Fibroblast of peridontal ligament (primary cell): Measurements from ENCODE around the gene GRB7.
A peak's percentile ranks its signal among the peaks of the same experiment; 100 is the strongest.
"Not testable (repeated sequence)": the region's sequence is repeated elsewhere in the genome, so short reads cannot be mapped to it uniquely, and the experiment has no call there.

Experiments
- DNase-seq: peaks from one replicate; pipeline ENCODE4 v3.0.0-alpha.2; 2010; ENCODE audit errors: extremely low read depth

The GRB7 gene

GRCh38 chr17:39737760-39738567 is at the start of gene GRB7:
TSS of gene GRB7 (plus strand) at chr17:39737938. CDS start at chr17:39742302, 4,364 bp downstream.
- DNase-seq = no peak

DNA sequence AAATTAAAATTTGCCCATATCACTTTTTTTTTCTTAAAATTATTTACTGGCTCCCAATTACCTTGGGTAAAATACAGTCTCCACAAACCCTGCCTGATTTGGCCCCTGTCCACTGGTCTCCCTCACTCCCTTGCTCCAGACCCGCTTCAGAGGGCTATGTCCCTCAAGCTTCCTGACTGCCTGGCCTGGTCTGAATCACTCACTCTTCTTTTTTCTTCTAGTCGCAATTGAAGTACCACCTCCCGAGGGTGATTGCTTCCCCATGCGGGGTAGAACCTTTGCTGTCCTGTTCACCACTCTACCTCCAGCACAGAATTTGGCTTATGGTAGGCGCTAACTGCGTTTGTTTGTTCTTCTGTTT is 49.3 kb upstream of the GRB7 start:
- DNase-seq = peak; percentile 12

DNA sequence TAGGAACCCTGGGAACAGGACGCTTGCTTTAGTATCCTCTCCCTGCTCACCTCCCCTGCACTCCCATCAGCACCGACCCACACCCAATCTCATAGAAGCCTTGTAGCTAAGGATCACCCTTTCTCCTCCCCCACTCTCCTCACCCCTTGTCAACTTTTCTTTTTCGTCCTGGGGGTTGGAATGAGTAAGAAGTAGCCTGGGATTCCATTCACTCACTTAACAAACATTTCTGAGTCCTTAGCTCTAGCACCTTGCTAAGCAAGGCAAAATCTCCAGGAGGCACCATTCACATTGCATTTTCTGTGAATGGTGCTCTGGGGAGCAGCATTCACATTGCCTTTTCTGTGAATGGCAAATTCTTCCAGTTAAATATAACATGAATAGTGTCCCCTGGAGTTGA is 48.8 kb upstream of the GRB7 start:
- DNase-seq = no peak

- DNase-seq = no peak
Measured at GRCh38 chr17:39694593-39694992, 43.1 kb upstream of the GRB7 start.

- no peak for DNase-seq
Measured at GRCh38 chr17:39695089-39695474, 42.7 kb upstream of the GRB7 start.

- DNase-seq = no peak
Measured at GRCh38 chr17:39696731-39697130, 41.0 kb upstream of the GRB7 start.

- no peak for DNase-seq
Measured at GRCh38 chr17:39697961-39698360, 39.8 kb upstream of the GRB7 start.

- DNase-seq = not testable (repeated sequence)
Measured at GRCh38 chr17:39699157-39699817, 38.5 kb upstream of the GRB7 start.

- DNase-seq = peak; percentile 73
Measured at GRCh38 chr17:39699818-39700147, 38.0 kb upstream of the GRB7 start, which contains the start of gene ERBB2. TSS of gene ERBB2 (plus strand) at chr17:39700064. CDS start at chr17:39700239, 175 bp downstream.

DNA sequence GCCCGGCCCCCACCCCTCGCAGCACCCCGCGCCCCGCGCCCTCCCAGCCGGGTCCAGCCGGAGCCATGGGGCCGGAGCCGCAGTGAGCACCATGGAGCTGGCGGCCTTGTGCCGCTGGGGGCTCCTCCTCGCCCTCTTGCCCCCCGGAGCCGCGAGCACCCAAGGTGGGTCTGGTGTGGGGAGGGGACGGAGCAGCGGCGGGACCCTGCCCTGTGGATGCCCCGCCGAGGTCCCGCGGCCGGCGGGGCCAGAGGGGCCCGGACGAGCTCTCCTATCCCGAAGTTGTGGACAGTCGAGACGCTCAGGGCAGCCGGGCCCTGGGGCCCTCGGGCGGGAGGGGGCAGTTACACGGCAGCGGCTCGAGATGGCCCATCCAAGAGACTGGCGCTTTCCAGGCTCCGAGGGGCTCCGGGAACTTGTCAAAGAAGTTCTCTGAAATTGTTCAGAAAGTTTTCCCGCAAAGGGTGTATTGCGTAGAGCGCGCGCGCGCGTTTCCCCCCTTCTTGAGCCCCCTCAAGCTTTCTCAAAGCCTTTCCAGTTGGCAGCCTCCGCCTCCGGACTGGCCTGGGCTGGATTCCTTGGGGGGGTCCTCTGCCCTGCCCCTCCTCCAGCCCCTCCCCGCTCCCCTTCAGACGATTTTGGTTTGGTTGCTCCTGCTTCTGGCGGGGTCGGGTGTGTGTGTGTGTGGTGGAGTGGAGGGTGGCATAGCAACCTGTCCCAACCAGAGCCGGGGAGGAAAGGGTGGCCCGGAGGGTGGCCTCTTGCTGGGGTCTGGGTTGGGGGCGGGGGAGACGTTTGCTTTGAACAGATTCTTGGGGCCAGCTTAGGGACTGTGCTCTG is 37.4 kb upstream of the GRB7 start:
- DNase-seq = peak; percentile 25

- DNase-seq = no peak
Measured at GRCh38 chr17:39701012-39701783, 36.5 kb upstream of the GRB7 start.

GRCh38 chr17:39701784-39702422 is 35.8 kb upstream of the GRB7 start:
- no peak for DNase-seq

DNA sequence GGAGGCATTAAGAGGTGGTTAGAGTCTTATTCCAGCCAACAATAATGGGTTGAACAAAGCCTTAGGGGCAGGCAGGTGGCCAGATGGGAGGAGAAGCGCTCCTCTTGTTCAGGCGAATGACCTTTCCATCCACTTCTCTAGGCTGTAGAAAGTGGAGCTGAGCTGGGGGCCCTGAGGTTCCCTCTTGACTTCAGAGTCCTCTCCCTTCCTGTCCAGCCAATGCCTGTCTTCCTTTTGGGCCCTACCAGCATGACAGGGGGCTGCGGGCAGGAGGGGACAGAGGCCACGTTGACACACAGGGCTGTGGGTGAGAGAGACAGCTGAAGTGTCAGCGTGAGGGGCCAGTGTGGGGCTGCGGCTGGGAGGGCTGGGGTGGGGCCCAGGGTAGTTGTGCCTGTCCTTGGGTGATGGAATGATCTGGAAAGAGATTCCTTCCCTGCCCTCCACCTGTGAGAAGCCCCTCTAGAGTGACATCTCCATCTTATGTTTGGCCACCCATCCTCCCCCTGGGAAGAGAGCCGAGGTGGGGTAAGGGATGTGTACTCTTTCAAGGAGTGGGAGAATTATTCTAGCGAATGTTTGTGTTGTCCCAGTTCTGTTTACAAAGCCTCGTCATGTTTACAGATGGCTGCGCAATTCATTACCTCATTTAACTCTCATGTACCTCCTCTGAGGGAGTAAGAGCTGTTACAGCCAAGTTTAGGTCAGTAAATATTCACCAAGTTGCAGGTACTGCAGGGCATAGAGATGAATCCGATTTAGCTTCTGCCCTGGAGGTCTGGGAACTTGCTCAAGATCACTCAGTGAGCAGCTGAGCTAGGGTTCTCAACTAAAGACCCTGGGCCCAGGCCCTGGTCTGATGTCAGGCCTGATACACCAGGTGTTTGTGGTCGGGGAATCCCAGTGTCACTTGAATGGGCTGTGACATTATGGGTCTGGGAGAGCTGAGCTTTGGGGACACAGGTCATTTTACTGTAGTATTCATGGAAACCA is 34.5 kb upstream of the GRB7 start:
- no peak for DNase-seq

DNA sequence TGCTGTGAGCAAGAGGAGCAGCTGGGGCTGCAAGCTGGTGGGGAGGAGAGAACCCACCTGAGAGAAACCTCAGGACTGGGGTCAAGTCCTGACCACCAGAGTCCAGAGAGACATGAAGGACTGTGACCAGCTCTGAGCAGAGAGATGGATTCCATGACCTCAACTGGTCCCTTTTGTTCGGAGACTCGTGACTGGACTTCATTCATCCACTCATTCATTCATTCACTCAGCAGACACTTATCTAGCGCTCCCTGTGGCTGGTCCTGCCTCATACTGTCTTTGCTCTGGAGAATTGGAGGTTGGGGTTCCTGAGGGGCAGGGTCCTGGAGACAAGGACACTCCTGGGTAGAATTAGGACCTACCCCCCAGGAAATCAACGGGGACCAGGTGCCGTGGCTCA is 33.8 kb upstream of the GRB7 start:
- no peak for DNase-seq

DNA sequence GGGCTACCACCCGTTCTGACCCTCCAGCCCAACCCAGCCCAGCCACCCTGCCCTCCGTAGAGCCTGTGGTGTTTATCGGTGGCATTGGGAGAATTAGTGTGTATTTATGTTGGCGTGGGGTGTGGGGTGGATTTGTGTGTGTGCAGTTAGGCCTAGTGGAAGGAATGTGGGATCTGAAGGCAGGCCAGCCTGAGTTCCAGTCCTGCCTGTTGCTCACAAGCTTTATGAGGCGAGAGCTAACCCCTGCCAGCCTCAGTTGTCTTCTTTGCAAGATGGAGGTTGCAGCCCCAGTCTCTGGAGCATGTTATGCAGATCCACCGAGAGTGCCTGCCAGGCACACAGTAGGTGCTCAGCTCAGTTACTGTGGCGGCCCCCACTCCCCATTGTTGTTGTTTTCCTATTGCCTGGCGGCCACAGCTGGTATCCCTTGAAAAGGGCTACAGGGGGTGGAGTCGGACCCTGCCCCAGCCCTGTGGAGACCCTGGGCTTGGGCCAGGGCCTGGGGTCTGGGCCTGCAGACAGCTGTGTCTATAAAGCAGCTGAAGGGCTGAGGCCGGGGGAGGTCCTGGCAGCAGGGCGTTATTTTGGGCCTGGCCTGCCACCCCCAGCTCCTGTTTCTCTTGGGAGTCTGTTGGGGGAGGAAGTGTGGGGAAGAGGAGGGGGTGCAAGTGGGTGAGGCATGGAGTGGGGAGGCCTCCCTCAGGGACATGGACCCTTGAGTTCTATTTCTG is 32.8 kb upstream of the GRB7 start:
- DNase-seq = peak; percentile 53

GRCh38 chr17:39705786-39706348 is 31.9 kb upstream of the GRB7 start:
- DNase-seq = no peak

DNA sequence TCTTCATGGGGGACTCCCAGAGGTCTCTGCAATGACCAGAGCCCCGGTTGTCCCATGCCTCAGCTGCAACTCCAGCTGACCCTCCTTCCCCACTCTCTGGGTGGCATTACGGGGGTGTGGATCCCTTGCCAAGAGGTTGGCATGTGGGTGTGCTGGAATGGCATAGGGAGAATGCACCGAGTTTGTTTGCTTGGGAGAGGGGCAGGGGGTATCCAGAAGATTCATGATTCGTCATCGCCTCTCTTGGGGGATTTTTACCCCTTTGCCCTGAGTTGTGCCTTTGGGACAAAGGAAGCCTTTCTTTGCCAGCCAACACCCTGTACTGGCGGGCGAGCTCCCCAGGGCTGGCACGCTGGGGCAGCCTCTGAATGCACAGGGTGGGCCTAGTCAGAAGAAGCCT is 31.4 kb upstream of the GRB7 start:
- no peak for DNase-seq

DNA sequence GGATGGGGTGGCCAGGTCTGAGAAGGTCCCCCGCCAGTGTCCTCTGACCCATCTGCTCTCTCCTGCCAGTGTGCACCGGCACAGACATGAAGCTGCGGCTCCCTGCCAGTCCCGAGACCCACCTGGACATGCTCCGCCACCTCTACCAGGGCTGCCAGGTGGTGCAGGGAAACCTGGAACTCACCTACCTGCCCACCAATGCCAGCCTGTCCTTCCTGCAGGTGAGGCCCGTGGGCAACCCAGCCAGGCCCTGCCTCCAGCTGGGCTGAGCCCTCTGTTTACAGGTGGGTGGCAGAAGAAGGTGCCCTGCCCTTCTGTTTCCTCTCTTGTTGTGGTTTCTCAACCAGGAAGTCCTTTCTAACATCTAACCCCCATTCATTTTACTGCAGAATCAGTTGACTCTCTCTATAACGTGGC is 30.8 kb upstream of the GRB7 start:
- DNase-seq = no peak
